ENCODE data around the gene ZNF554. TPM values are rescaled to one million over a fixed set of nuclear protein-coding genes. Genes with fewer than 3 reads are reported as not detected.
"Not testable (repeated sequence)": the region's sequence is repeated elsewhere in the genome, so short reads cannot be mapped to it uniquely, and the experiment has no call there.

Gene ZNF554
- total RNA-seq, 1 donor from 2014 or later = 4.2 TPM

- no peak for TF ChIP-seq CTCF (IDR thresholded peaks at IDR 0.05; ENCODE audit: borderline replicate concordance)
- no peaks in the 10 kb centered on the region for H3K4me1 ChIP-seq
- no peak overlapping the region for H3K27ac ChIP-seq (replicated peaks)
- H3K36me3 ChIP-seq = peaks cover 40% of the 10 kb centered on the region
- no peaks in the 10 kb centered on the region for H3K9me3 ChIP-seq (replicated peaks)
- DNase-seq = no peak
- intact Hi-C loops (cut with micrococcal nuclease) = no loop called here
- H3K4me3 ChIP-seq = no peak overlapping the region
- no peaks in the 10 kb centered on the region for H3K27me3 ChIP-seq (ENCODE audit: low read depth)
Measured at GRCh38 chr19:2813235-2814160, 6.2 kb upstream of the ZNF554 start.

GRCh38 chr19:2814426-2814825 lies 5.2 kb upstream of the ZNF554 start:
- Histone ChIP-seq H3K27ac (replicated peaks) (no peak overlapping the region), H3K4me1 (peaks cover 4% of the 10 kb centered on the region), H3K27me3 (ENCODE audit: low read depth) (no peaks in the 10 kb centered on the region), H3K9me3 (replicated peaks) (no peaks in the 10 kb centered on the region), H3K36me3 (peaks cover 31% of the 10 kb centered on the region), H3K4me3 (no peak overlapping the region)
- DNase-seq = no peak
- TF ChIP-seq CTCF (IDR thresholded peaks at IDR 0.05; ENCODE audit: borderline replicate concordance) = no peak
- intact Hi-C loops (cut with micrococcal nuclease) = no loop called here

- intact Hi-C loops (cut with micrococcal nuclease) = no loop called here
- no peak overlapping the region for H3K27ac ChIP-seq (replicated peaks)
- TF ChIP-seq CTCF (IDR thresholded peaks at IDR 0.05; ENCODE audit: borderline replicate concordance) = no peak
- H3K4me3 ChIP-seq = no peak overlapping the region
- no peaks in the 10 kb centered on the region for H3K27me3 ChIP-seq (ENCODE audit: low read depth)
- peaks cover 9% of the 10 kb centered on the region for H3K4me1 ChIP-seq
- H3K9me3 ChIP-seq (replicated peaks) = no peaks in the 10 kb centered on the region
- DNase-seq = no peak
- peaks cover 23% of the 10 kb centered on the region for H3K36me3 ChIP-seq
Measured at GRCh38 chr19:2815191-2815614, 4.5 kb upstream of the ZNF554 start.

GRCh38 chr19:2815923-2816322 lies 3.7 kb upstream of the ZNF554 start:
- Histone ChIP-seq H3K27me3 (ENCODE audit: low read depth) (no peaks in the 10 kb centered on the region), H3K4me3 (no peak overlapping the region), H3K4me1 (peaks cover 16% of the 10 kb centered on the region), H3K27ac (replicated peaks) (no peak overlapping the region), H3K9me3 (replicated peaks) (no peaks in the 10 kb centered on the region), H3K36me3 (peaks cover 16% of the 10 kb centered on the region)
- no peak for DNase-seq
- intact Hi-C loops (cut with micrococcal nuclease) = no loop called here
- TF ChIP-seq CTCF (IDR thresholded peaks at IDR 0.05; ENCODE audit: borderline replicate concordance) = no peak

- Histone ChIP-seq H3K4me3 (no peak overlapping the region), H3K4me1 (peaks cover 21% of the 10 kb centered on the region), H3K27me3 (ENCODE audit: low read depth) (no peaks in the 10 kb centered on the region), H3K36me3 (peaks cover 10% of the 10 kb centered on the region), H3K27ac (replicated peaks) (no peak overlapping the region), H3K9me3 (replicated peaks) (no peaks in the 10 kb centered on the region)
- intact Hi-C loops (cut with micrococcal nuclease) = no loop called here
- DNase-seq = no peak
- TF ChIP-seq CTCF (IDR thresholded peaks at IDR 0.05; ENCODE audit: borderline replicate concordance) = no peak
Measured at GRCh38 chr19:2816641-2817040, 3.0 kb upstream of the ZNF554 start.

GRCh38 chr19:2817237-2817829 lies 2.3 kb upstream of the ZNF554 start:
- H3K36me3 ChIP-seq; DNase-seq; H3K9me3 ChIP-seq (replicated peaks); intact Hi-C loops (cut with micrococcal nuclease); H3K4me3 ChIP-seq; H3K27me3 ChIP-seq (ENCODE audit: low read depth); H3K27ac ChIP-seq (replicated peaks): not testable (repeated sequence)
- peaks cover 21% of the 10 kb centered on the region for H3K4me1 ChIP-seq
